ENCODE data around the gene OCRL. TPM values are rescaled to one million over a fixed set of nuclear protein-coding genes. Genes with fewer than 3 reads are reported as not detected.
A peak's percentile ranks its signal among the peaks of the same experiment; 100 is the strongest.

OCRL gene
- 10 to 100 TPM; 32.4 to 72.1 (median 57.8) TPM for total RNA-seq

DNA sequence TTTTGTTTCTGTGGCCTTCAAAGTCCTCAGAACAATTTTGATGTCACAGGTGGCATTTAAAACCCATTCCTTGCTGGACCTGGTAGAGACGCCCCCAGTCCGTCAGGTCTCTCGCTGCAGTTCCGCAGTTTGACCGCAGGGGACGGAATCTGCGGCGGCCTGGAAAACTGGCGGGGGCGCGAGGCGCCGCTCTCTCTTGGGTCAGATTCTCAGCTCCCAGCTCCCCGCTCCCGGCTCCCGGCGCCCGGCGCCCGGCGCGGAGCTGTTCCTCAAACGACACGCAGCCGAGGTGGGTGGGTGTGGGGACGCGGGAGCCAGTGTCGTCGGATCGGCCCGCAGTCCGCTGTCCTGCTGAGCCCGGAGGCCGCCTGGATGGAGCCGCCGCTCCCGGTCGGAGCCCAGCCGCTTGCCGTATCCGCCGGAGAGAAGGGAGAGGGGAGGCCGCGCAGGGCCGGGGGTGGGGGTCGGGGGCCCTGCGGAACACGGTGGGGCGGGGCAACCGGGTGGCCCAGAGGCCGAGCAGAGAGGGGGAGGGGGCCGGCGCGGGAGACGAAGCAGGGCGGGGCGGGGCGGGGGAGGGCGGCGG, at the start of gene OCRL:
TSS of gene OCRL (plus strand) at position 192 of the 586 bp plus-strand sequence. CDS start at position 373, 181 bp downstream.
- no peaks in the 10 kb centered on the region for H3K36me3 ChIP-seq
- H3K4me3 ChIP-seq: peak within 1 kb of the TSS; percentile 72 to 96
- ATAC-seq: peak; percentile 87
- no peaks in the 10 kb centered on the region for H3K27me3 ChIP-seq
- WGBS, 2 donors (ENCODE audit: low coverage in 1 of 2): 42% methylated on average over 3 of the region's 60 CpGs; no CpG with 5 or more reads in 1 of the 2 donors
- H3K4me1 ChIP-seq: peaks cover 0 to 26% (median 0%) of the 10 kb centered on the region in 3 donors
- TF ChIP-seq, protein P1, sequence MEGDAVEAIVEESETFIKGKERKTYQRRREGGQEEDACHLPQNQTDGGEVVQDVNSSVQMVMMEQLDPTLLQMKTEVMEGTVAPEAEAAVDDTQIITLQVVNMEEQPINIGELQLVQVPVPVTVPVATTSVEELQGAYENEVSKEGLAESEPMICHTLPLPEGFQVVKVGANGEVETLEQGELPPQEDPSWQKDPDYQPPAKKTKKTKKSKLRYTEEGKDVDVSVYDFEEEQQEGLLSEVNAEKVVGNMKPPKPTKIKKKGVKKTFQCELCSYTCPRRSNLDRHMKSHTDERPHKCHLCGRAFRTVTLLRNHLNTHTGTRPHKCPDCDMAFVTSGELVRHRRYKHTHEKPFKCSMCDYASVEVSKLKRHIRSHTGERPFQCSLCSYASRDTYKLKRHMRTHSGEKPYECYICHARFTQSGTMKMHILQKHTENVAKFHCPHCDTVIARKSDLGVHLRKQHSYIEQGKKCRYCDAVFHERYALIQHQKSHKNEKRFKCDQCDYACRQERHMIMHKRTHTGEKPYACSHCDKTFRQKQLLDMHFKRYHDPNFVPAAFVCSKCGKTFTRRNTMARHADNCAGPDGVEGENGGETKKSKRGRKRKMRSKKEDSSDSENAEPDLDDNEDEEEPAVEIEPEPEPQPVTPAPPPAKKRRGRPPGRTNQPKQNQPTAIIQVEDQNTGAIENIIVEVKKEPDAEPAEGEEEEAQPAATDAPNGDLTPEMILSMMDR (IDR thresholded peaks at IDR 0.05): peak; percentile 54 to 85 (median 84)
- TF ChIP-seq EP300 (IDR thresholded peaks at IDR 0.05) (no peak), POLR2A (IDR thresholded peaks at IDR 0.05) (peak in 1 of 2 donors; percentile 50)
- H3K27ac ChIP-seq: peak within 1 kb of the TSS; percentile 88 to 91 (median 90)
- no peaks in the 10 kb centered on the region for H3K9me3 ChIP-seq

DNA sequence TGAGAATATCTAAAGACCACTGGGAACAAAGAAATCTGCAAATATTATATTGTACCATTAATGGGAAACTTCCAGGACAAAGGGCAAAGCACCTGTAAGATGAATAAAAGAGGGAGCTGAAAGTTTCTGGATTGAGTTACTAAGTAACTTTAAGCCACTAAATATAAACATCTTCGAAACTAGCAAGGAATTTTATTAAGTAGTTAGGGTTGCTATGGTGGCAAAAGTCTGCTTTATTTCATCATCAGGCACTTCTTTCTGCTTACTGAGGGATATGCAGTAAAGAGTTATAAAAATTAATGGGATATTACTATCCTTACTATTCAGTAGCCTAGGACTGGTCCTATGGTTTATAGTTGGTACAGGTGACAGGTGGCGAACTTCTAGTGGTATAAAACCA, 49.7 kb upstream of the OCRL start:
- WGBS, 2 donors (ENCODE audit: low coverage in 1 of 2): 53% methylated on average over 2 of the region's 2 CpGs
- no peaks in the 10 kb centered on the region for H3K4me1 ChIP-seq
- peaks cover 0 to 46% of the 10 kb centered on the region in 2 donors for H3K36me3 ChIP-seq
- H3K9me3 ChIP-seq: no peaks in the 10 kb centered on the region
- ATAC-seq: no peak
- no peak overlapping the region for H3K4me3 ChIP-seq
- TF ChIP-seq, protein P1 (IDR thresholded peaks at IDR 0.05): no peak
- TF ChIP-seq EP300 (IDR thresholded peaks at IDR 0.05): no peak
- no peak for TF ChIP-seq POLR2AphosphoS5 (IDR thresholded peaks at IDR 0.05)
- no peaks in the 10 kb centered on the region for H3K27me3 ChIP-seq
- peak overlapping the region in 2 of 4 donors; percentile 1 for H3K27ac ChIP-seq

DNA sequence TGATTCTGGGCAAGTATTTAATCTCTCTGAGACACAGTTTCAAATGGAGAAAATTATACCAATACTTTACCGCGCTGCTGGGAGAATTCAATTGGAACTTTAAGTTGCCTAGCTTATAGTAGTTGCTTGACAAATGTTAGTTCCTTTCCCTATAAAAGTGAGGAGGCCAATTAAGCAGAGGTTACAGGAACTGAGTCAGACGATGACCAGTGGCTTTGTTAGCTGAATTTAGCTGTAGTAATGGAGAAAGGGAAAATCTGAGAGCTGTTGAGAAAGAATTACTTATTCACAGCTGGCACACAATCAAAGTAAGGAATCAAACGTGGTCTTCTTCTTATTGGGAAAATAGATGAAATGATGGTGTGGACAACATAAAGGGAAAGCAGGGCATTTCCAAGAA, 46.4 kb upstream of the OCRL start:
- ATAC-seq: no peak
- TF ChIP-seq POLR2A (IDR thresholded peaks at IDR 0.05): no peak
- no peak for TF ChIP-seq EP300 (IDR thresholded peaks at IDR 0.05)
- TF ChIP-seq, protein P1 (IDR thresholded peaks at IDR 0.05): no peak
- no peak for TF ChIP-seq POLR2AphosphoS5 (IDR thresholded peaks at IDR 0.05)
- Histone ChIP-seq H3K4me1 (no peaks in the 10 kb centered on the region), H3K9me3 (no peaks in the 10 kb centered on the region), H3K27me3 (no peaks in the 10 kb centered on the region), H3K27ac (no peak overlapping the region), H3K36me3 (peaks cover 0 to 39% of the 10 kb centered on the region in 2 donors), H3K4me3 (no peak overlapping the region)
- 50 to 59% methylated on average over 4 of the region's 4 CpGs for WGBS, 2 donors (ENCODE audit: low coverage in 1 of 2)

DNA sequence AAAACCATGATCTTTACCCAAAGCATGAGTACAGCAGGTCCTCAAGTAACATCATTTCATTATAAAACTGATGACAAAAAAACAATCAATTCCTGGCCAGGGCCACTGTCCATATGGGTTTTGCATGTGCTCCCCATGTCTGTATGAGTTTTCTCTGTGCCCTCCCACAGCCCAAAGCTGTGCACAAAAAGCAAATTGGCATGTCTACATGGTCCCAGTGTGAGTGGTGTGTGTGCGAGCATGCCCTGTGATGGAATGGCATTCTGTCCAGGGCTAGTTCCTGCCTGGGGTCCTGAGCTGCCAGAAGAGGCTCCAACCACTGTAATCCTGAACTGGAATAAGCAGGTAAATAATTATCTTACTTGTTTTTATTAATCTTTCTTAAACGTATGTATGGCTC, 45.2 kb upstream of the OCRL start:
- Histone ChIP-seq H3K27ac (no peak overlapping the region), H3K27me3 (no peaks in the 10 kb centered on the region), H3K4me1 (no peaks in the 10 kb centered on the region), H3K9me3 (no peaks in the 10 kb centered on the region), H3K4me3 (no peak overlapping the region), H3K36me3 (peaks cover 0 to 45% of the 10 kb centered on the region in 2 donors)
- ATAC-seq: no peak
- 20 to 40% methylated on average over 1 of the region's 2 CpGs for WGBS, 2 donors (ENCODE audit: low coverage in 1 of 2)
- TF ChIP-seq POLR2A (IDR thresholded peaks at IDR 0.05): no peak
- TF ChIP-seq EP300 (IDR thresholded peaks at IDR 0.05): no peak
- TF ChIP-seq POLR2AphosphoS5 (IDR thresholded peaks at IDR 0.05): no peak
- TF ChIP-seq, protein P1 (IDR thresholded peaks at IDR 0.05): no peak

DNA sequence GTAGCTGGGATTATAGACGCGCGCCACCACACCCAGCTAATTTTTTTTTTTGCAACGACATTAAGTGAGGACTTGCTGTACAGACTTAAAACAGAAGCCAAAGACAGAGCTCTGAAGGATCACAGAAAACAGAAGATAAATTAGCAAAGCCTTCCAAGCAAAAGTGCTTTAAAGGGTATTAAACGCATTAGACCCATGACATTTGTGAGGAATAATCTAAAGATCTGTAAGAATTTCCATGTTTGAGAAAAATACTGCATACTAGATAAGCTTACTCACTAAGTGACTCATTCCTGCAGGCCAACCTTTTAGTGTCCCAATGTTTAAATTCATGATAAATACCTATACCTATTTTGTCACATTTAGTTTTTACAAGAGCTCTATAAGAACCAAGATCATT, 44.2 kb upstream of the OCRL start:
- Histone ChIP-seq H3K27ac (no peak overlapping the region), H3K4me3 (no peak overlapping the region), H3K27me3 (no peaks in the 10 kb centered on the region), H3K4me1 (no peaks in the 10 kb centered on the region), H3K9me3 (no peaks in the 10 kb centered on the region), H3K36me3 (peaks cover 0 to 55% of the 10 kb centered on the region in 2 donors)
- TF ChIP-seq POLR2A (IDR thresholded peaks at IDR 0.05) (no peak), EP300 (IDR thresholded peaks at IDR 0.05) (no peak), POLR2AphosphoS5 (IDR thresholded peaks at IDR 0.05) (no peak)
- TF ChIP-seq, protein P1 (IDR thresholded peaks at IDR 0.05): no peak
- WGBS, 2 donors (ENCODE audit: low coverage in 1 of 2): 50% methylated on average over 1 of the region's 5 CpGs
- ATAC-seq: no peak

Measured in gastroesophageal sphincter (tissue), 4 donors.